T-helper 1 cell (primary cell): ENCODE data around the gene LDHA.
"Not testable (repeated sequence)": the region's sequence is repeated elsewhere in the genome, so short reads cannot be mapped to it uniquely, and the experiment has no call there.

Experiments used
- DNase-seq, 5 donors: peaks; one replicate each; pipeline ENCODE4 v3.0.0-alpha.2; 2012 to 2020

Gene LDHA

DNA sequence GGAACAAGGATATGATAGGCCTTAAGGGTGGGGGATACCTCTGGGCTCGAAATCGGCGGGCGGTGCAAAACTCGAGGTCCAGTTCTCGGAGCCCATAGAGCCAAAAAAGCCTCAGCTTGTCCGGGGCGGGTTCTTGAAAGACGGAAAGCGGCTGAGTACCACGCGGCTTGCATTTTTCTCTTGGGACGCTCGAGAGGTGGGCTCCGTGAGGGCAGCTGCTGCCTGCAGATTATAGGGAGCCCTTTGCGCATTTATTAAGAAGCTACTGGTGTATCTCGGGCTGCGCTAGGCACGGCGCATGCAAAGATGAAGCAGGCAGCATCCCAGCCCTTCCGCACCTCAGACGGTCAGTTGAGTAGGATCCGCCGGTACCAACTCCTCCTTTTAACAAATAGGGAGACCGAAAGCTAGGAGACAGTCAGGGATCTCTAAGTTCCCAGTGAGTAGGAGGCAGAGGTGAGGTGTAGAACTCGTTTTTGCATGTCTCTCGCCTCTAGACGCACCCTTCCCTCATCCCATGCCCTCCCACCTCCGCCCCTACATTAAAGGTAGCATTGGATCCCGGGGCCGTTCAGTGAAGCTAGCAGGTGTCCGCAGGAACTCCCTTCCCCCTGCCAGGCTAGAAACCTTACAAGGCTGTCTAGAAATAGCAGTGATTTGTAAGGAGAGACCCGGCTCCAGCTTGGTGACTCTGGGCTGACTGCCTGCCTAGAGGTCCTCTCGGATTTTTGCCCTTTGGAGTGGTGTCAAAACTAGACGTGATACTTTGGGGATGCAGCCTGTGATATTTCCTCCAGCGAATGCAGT lies 768 bp downstream of the LDHA start:
- no peak for DNase-seq

DNA sequence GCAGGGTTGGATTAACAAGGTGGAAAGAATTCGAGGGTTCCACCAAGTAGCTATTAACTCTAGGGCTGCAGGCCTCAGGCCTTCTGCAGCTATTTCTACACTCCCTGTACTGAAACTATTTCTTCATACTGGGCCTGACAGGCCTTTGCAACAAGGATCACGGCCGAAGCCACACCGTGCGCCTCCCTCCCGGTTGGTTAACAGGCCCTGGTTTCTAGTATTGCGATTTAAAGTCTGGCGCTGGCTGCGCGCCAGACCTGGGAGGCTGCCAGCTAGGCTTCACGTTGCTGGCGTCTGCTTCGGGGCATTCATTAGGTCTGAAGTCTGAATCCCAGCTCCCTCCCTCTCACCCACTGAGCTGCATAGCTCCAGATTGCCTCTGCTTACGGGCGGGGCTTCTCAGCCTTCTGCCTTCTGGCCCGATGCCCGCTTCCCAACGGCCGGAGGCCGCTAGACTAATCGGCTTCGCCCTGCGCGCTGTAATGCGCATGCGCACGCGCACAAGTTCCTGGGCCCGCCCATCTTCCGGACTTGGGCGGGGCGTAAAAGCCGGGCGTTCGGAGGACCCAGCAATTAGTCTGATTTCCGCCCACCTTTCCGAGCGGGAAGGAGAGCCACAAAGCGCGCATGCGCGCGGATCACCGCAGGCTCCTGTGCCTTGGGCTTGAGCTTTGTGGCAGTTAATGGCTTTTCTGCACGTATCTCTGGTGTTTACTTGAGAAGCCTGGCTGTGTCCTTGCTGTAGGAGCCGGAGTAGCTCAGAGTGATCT lies 1.6 kb downstream of the LDHA start:
- peak; percentile 88 to 99 (median 91) for DNase-seq

DNA sequence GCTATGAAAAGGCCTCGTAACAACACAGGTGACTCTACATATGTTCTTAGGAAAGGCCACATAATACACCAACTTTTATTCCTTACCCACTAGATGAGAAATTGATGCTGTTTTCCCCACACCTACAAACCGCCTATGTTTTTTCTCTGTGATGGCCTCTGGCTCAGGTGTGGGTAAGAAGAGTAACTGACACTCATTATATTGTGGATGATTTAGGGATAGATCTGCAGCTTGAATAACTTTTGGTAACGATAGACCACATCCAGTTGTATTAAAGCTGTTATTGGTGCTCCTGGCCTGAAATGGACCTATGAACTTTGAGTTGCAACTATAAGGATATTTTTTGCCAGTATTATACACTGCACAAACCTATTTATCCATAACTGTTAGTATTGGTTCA lies 3.6 kb downstream of the LDHA start:
- no peak for DNase-seq

DNA sequence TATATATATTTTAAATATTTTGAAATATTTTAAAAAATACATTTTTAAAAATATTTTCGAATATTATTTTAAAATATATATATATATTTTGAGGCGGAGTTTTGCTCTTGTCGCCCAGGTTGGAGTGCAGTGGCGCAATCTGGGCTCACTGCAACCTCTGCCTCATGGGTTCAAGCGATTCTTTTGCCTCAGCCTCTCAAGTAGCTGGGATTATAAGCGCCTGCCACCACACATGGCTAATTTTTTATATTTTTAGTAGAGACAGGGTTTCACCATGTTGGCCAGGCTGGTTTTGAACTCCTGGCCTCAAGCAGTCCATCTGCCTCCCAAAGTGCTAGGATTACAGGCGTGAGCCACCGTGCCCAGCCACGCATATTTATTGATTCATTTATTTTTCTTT lies 6.7 kb downstream of the LDHA start:
- DNase-seq = not testable (repeated sequence)

DNA sequence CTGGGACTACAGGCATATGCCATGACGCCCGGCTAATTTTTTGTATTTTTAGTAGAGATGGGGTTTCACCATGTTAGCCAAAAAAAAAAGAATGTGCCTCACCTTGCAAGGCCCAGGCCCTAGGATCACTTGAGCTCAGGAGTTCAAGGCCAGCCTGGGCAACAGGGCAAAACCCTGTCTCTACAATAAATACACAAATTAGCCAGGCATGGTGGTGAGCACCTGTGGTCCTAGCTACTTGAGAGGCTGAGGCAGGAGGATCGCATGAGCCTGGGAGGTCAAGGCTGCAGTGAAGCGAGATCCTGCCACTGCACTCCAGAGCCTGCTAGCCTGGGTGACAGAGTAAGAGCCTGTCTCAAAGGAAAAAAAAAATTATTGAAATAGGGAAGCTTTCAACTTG lies 9.7 kb downstream of the LDHA start:
- no peak for DNase-seq

DNA sequence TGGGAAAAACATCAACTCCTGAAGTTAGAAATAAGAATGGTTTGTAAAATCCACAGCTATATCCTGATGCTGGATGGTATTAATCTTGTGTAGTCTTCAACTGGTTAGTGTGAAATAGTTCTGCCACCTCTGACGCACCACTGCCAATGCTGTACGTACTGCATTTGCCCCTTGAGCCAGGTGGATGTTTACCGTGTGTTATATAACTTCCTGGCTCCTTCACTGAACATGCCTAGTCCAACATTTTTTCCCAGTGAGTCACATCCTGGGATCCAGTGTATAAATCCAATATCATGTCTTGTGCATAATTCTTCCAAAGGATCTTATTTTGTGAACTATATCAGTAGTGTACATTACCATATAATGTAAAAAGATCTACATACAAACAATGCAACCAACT lies 13.0 kb downstream of the LDHA start:
- DNase-seq = not testable (repeated sequence)

DNA sequence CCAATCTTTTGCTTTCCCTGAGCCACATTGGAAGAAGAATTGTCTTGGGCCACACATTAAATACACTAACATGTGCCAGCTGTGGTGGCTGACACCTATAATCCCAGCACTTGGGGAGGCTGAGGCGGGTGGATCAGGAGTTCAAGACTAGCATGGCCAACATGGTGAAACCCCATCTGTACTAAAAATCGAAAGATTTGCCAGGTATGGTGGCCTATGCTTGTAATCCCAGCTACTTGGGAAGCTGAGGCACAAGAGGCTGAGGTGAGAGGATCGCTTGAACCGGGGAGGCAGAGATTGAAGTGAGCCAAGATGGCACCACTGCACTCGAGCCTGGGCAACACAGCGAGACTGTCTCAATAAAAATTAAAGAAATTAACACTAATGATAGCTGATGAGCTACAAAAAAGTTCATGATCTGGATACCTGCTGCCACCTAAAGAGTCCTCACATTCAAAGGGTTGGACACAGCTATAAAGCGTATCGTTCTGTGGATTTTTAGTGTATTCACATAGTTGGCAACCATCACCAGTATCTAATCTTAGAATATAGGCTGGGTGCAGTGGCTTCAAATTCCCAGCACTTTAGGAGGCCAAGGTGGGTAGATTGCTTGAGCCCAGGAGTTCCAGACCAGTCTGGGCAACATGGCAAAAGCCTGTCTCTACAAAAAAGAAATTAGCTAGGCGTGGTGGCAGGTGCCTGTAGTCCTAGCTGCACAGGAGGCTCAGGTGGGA lies 14.4 kb downstream of the LDHA start:
- DNase-seq = no peak

DNA sequence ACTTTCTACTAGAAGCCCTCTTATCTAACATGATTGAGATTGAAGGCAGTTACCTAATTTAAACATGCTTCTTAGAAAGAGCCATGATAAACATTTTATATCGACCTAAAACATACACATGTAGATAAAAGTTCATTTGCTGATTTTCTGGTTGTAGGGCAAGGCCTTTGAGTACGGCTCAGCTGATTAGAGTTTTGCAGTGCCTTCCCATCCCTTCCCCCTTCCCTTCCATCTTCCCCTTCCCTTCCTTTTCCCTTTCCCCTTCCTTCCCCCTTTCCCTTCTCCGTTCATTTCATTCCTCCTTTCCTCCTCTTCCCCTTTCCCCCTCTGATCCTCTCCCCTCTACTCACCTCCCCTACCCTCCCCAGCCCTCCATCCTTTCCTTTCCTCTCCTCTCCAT lies 22.1 kb downstream of the LDHA start:
- no peak for DNase-seq

DNA sequence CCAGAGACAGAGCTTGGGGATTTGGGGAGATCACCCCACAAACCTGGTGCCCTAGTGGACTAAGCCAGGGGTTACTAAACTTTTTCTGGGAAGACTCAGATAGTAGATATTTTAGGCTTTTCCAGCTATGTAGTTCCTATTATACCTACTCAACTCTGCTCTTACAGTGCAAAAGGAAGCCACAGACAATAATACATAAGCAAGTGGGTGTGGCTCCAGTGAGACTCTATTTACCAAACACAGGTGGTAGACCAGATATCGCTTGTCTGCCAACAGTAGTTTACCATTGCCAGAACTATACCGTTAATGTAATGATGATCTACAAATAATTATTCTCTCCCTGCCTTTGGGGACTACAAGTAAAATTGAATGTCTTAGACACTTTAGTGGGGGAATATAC lies 24.7 kb downstream of the LDHA start:
- DNase-seq = no peak

DNA sequence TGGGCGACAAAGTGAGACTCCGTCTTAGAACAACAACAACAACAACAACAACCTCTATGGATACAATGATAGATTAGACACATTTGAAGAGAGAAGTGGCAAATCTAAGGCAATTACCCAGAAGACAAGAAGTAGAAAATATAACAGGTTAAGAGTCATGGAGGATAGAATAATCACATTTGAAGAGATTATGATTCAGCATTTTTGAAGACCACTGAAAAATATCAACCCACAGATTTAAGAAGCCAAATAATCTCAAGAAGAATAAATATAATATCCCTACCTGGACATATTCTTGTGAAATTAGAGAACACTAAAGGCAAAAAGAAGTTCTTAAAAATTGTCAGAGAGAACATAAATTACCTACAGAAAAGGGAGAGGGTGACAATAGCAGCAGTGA lies 25.7 kb downstream of the LDHA start:
- DNase-seq = no peak

DNA sequence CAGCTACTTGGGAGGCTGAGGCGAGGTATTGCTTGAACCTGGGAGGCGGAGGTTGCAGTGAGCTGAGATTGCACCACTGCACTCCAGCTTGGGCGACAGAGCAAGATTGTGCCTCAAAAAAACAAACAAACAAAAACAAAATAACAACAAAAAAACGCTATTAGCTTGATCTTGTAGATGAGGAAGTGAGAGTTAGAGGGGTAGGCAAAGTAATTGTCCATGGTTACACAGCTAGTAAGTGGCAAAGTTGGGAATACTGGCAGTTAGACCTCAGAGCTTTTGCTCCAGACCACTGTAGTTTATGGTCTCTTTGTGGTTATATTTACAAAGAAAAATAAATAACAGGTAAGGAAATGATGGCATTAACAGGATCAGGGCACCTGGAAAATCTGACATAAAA lies 32.9 kb downstream of the LDHA start:
- no peak for DNase-seq

DNA sequence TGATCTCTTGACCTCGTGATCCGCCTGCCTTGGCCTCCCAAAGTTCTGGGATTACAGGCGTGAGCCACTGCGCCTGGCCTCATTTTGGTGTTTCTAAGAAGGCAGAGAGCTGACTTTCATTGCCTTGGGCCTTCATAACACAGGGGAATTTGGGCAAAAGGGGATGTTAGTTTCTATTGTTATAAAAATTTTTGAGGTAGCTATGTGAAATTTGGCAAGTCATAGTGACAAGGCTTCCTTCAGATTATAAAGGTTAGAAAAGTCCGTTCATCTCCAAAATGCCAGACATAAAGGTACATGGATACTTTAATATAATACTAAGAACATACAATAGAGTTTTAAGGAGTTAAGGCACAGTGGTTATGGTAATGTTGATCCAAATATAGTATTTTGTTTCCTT lies 35.0 kb downstream of the LDHA start:
- DNase-seq = no peak

DNA sequence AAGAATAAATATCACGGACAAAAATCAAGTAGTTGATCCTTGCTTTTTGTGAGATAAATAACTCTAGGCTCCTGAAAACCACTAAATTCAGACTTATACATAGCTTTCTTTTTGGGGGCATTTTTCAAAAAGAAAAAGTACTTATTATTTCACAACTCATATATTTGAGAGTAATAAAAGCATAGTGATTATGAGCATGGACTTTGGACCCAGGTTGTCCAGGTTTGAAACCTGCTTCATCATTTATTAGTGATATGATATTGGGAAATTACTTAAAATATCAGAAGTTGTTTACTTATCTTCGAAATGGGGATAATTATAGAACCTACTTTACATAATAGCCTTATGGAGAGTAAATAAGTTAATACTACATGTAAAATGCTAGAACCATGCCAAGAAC lies 44.3 kb downstream of the LDHA start:
- no peak for DNase-seq

DNA sequence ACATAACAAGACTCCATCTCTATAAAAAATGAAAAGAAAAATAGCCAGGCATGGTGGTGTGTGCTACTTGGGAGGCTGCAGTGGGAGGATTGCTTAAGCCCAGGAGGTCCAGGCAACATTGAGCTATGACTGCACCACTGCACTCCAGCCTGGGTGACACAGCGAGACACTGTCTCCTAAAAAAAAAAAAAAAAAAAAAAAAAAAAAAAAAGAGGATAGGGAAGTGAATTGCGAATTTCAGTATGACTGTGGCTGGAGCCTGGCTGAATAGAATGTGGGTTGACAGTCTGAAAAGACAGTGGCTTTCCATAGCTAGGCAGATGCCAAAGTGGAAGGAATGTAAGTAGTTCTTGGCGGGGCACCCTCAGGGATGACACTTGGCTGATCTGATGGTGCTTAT lies 54.9 kb downstream of the LDHA start:
- DNase-seq = no peak

DNA sequence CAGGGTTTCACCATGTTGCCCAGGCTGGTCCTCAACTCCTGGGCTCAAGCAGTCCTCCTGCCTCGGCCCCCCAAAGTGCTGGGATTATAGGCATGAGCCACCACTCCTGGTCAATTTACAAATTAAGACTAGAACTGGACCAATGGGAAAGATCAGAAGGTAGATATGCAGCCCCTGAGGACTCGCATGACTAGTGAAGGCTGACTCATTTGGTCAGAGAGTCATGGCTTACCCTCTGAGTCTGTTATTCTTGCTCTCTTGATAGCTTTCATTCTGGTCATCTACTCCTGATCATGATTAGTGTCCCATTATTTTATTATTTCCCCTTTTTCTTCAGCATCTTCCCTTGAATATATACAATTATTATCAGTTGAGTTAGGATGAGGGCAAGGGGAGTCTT lies 58.6 kb downstream of the LDHA start:
- DNase-seq = no peak

DNA sequence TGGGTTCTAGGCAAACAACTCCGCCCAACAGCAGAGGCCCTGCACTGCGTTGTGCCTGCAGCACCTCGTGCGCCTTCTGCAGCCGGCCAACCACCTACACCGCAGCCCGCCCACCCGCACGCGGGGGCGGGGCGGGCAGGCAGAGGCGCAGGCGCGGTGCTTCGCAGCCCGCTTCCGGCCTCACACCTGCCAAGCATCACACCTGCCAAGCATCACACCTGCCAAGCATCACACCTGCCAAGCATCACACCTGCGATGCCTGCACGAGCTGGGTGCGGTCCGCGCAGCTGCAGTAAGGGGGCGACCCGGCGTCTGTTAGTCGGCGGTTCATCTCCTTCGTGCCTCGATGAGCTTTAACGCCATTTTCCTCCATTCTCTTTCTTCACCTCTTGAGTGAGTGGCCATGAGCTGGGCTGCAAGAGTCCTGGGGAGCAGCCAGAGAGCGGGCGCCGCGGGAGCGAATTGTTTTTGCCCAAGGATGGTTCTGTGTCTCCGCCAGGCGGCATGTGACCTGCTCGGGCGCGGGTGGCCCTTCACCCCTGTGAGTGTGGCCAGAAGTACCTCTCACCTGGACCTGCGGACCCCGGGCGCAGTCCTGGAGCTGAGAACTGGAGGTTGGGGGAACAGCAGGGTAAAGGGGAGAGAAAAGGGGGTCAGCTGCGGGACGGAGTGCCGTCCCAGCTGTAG lies 61.5 kb downstream of the LDHA start, which contains the start of gene LDHAL6A:
Gene LDHAL6A, plus strand, starts transcription at position 171 of the 687 bp plus-strand sequence. CDS start 825 bp downstream, outside the sequence.
- DNase-seq = no peak

DNA sequence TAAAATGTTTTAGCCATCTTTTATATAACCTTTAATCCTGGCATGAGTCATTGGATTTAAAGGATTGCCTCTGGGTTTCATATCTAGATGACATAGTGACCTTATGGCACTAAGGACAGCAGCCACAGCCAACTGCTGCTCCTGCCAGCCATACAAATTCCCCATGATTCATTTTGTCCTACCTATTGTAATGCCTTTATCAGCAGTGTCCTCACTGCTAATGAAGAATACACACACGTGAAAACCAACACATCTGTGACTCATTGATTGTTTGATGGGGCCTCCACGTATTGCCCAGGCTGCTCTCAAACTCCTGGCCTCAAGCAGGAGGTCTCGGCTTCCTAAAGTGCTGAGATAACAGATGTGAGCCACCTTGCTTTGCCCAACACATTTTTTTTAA lies 63.1 kb downstream of the LDHA start:
- no peak for DNase-seq
